NCI-H524 treated with DMSO at 0.1 percent for 48 hours (cell line): ENCODE data around the gene RRAS2.
"Not testable (repeated sequence)": the region's sequence is repeated elsewhere in the genome, so short reads cannot be mapped to it uniquely, and the experiment has no call there.

Experiments
- DNase-seq: peaks from one replicate; lab custom pipeline; 2025; lab: John Stamatoyannopoulos, UW

The RRAS2 gene

GRCh38 chr11:14358729-14359439, at the start of gene RRAS2:
Gene RRAS2 (minus strand): TSS chr11:14359183. CDS start chr11:14358870, 313 bp downstream.
- DNase-seq = no peak

- DNase-seq = no peak
Observed at GRCh38 chr11:14408612-14409011, 49.6 kb upstream of the RRAS2 start.

- DNase-seq = not testable (repeated sequence)
Observed at GRCh38 chr11:14406116-14406515, 47.1 kb upstream of the RRAS2 start.

DNA sequence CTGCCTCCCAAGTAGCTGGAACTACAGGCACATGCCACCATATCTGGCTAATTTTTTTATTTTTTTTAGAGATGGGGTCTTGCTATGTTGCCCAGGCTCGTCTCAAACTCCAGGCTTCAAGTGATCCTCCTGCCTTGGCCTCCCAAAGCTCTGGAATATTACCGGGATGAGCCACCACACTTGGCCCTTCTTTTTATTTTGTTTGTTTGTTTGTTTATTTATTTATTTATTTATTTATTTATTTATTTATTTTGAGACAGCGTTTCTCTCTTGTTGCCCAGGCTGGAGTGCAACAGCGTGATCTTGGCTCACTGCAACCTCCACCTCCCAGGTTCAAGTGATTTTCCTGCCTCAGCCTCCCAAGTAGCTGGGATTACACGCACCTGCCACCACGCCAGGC, 44.5 kb upstream of the RRAS2 start:
- not testable (repeated sequence) for DNase-seq

DNA sequence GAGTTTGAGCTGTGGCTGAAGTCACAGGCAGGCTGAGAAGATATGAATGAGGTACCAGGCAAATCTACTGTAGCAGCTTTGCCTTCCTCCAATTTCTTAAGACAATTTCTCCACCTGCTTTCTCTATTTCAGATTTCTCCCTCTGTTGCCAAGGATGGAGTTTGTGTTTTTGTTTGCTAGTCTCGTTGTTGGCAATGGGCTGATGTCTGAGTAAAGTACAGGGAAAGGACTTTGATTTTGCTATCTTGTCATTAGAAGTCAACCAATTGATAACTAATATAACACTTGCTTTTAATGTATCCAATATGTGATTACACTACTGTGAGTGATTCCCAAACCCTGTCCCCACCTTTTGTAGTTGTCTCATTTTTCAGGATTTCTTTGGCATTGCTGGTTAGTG, 40.1 kb upstream of the RRAS2 start:
- DNase-seq = no peak

DNA sequence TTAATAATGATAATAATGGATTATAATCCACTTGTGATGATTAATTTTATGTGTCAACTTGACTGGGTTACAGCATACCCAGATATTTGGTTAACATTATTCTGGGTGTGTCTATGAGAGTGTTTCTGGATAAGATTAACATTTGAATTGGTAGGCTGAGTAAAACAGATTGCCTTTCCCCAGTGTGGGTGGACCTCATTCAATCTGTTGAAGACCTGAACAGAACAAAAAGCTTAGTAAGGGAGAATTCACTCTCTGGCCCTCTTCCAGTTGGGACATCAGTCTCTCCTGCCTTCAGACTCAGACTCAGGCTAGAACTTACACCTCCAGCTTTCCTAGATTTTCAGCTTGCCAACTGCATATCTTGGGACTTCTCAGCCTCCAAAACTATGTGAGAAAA, 37.3 kb upstream of the RRAS2 start:
- DNase-seq = no peak

- DNase-seq = no peak
Observed at GRCh38 chr11:14393889-14394288, 34.9 kb upstream of the RRAS2 start.

DNA sequence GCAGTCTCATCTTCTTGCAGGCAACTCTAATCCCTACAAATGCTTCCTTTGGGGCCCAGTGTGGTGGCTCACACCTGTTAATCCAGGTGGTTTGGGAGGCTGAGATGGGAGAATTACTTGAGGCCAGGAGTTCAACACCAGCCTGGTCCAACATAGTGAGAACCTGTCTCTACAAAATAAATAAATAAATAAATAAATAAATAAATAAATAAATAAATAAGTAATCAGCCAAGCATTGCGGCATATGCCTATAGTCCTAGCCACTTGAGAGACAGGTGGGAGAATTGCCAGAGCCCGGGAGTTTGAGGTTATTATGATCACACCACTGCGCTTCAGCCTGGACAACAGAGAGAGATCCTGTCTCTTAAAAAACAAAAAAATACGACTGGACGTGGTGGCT, 34.1 kb upstream of the RRAS2 start:
- no peak for DNase-seq

DNA sequence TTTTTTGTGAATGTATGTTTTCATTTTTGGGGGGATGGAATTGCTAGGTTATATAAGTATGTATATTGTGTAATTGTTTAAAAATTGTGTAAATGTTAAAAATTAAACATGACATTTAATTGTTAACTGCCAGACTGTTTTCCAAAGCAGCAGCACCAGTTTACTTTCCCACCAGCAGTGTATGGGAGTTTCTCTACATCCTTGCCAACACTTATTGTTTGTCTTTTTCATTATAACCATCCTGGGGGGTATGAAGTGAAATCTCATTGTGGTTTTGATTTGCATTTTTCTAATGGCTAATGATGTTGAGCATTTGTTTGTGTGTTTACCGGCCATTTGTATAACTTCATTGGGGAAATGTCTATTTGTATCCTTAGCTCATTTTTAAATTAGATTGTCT, 31.7 kb upstream of the RRAS2 start:
- no peak for DNase-seq

- DNase-seq = no peak
Observed at GRCh38 chr11:14388352-14388751, 29.4 kb upstream of the RRAS2 start.

- DNase-seq = peak; percentile 34
Observed at GRCh38 chr11:14386895-14387480, 28.0 kb upstream of the RRAS2 start.

DNA sequence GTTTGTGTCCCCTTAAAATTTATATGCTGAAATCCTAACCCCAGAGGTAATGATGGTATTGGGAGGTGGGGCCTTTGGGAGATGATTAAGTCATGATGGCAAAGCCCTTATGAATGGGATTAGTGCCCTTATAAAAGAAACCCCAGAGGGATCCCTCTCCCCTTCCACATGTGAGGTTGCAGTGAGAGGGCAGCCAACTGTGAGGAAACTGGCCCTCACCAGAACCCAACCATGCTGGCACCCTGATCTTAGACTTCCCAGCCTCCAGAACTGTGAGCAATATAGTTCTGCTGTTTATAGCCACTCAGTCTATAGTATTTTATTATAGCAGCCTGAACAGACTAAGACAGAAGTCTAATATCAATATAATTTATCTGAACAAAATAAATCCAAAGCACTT, 27.1 kb upstream of the RRAS2 start:
- no peak for DNase-seq

DNA sequence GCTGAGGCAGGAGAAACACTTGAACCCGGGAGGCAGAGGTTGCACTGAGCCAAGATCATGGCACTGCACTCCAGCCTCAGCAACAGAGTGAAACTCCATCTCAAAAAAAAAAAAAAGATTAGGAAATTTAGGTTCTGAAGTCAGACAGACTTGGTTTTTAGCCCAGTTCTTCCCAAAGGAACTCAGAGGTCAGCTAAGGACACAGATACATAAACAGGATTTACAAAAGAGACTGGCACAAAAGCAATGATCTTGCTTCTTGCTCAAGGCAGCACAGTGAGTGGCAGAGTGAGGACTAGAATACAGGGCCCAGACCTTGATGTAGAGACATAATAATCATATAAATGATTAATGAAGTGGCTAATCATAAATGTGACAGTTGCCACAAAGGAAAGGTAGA, 25.4 kb upstream of the RRAS2 start:
- no peak for DNase-seq

DNA sequence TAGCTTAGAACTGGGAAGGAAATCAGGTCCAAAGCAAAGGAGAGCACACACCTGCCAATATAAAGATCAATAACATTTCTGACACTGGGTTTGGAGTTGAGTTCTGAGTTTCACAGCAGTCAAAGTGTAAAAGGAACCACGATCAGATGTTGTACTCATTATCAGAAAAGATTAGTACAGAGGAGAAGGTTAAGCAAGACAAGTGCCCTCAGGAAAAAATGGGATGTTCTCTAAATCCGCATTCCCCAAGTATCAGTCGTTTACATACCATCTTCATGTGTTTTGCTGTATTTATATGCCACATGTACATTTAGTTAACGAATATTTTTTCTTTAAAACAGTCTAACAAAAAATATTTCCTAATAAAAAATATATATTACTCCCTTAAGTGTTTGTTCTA, 23.0 kb upstream of the RRAS2 start:
- DNase-seq = no peak

DNA sequence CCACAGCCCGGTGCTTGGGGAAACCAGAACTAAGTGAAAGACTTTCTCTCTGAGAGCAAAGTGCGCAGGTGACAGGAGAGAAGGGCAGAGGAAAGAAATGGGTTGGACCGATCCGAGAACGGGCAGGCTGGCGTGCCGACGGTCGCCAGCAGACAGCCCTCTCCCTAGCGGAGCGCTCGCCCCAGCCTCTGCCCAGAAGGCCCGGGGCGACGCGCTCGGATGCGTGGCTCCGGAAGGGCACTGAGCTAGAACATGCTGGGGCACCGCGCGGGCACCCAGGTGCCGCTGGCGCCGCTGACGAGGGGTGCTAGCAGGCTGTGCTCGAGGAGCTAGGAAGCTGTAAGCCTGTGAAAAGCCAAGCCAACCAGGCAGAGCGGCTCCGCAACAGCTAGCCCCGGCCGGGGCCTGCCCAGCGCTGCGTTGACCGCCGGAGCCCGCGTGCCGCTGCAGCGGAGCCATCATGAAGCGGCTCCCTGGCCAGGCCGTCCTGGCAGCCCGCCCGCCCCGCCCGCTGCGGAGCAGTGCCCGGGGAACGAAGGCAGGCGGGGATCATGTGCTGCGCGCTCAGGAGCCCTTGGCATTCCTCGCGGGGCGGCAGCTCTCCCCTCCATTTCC, 22.1 kb upstream of the RRAS2 start:
- DNase-seq = no peak

- no peak for DNase-seq
Observed at GRCh38 chr11:14380125-14380936, 21.3 kb upstream of the RRAS2 start.

- no peak for DNase-seq
Observed at GRCh38 chr11:14378171-14378570, 19.2 kb upstream of the RRAS2 start.

GRCh38 chr11:14376920-14377319, 17.9 kb upstream of the RRAS2 start:
- no peak for DNase-seq

DNA sequence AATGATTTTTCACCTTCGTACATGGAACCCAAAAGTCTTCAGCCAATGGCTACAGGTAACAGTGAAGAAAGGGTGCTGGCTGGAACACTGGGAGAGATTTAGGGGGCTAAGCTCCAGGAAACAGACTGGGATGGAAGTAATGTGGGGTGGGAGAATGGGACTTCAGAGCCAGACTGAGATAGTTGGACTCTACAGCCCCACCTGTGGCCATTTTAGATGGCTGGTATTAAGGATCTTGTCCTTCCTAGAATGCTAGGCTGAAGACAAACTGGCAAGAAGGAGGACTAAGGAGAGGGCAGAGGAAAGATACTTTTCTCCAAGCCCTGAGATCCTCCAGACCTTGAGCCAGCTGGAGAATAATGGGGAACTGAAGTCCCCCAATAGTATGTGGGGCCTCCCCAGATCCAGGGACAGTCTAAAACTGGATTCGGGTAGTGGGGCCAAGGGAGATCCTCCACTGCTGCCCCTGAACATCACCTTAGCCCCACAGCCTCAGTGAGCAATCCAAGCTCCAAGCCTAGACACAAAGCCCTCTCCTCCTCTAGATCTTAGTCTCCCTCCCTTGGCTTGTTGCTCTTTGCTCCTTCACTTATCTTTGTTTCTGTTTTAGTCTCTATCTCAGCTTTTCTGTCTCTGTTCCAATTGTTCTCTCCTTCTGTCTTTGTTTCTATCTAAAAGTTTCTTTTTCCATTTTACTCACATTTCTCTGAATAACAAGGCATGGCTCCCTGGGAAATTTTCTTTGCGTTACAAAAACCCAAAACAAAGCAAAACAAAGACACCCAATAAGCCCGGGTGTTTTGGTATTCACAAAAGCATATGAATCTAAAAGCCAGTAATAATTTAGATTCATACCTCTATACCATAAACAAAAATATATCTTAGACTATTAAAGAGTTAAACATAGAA, 16.2 kb upstream of the RRAS2 start:
- no peak for DNase-seq

DNA sequence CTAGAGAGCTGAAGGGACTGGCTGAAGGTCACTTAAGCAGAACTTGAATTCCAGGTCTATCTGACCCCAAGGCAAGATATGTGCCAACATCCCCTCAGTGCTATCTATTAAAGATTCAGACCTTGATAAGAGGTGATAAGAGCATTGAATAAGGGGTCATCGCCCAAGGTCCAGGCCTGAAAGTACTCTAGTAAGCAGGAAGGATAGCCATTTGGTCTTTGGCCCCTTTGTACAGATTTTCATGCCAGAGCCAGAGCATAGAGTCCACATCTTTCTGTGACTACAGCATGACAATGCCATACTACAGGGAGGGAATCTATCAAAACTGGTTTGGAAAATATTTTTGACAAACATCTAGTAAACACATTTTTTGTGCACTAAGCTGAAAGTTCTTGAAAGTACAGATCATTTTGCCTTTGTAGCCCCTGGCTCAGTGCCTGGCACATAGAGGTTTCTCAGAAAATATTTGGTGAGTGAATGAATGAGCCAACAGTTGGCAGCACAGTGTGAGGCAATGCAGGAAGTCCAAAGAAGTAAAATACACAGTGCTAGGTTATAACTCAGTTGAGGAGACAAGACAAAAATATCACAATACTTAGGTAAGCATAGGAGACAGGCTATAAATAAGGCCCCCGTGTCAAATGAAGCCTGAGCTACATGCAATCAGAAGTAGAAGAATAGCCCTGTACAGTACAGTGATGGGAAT, 15.1 kb upstream of the RRAS2 start:
- no peak for DNase-seq

- DNase-seq = no peak
Observed at GRCh38 chr11:14372011-14372410, 13.0 kb upstream of the RRAS2 start.
